Skeletal muscle tissue (tissue), 4 donors: Measurements from ENCODE around the gene NPB. TPM values are rescaled to one million over a fixed set of nuclear protein-coding genes. Genes with fewer than 3 reads are reported as not detected.
"Not testable (repeated sequence)": the region's sequence is repeated elsewhere in the genome, so short reads cannot be mapped to it uniquely, and the experiment has no call there.

Experiments used
- H3K27ac ChIP-seq: one replicate; pipeline ENCODE4 v1.7.0; 2013; ENCODE audit warnings: mild to moderate bottlenecking, low read depth, low read length, inconsistent platforms
- H3K27me3 ChIP-seq, 3 donors: one replicate each; pipeline ENCODE4 v1.7.0; 2013; ENCODE audit warnings: low read length in 3 of 3; ENCODE audit not compliant: control insufficient read depth in 3 of 3, insufficient read depth in 3 of 3
- H3K36me3 ChIP-seq, 3 donors: one replicate each; pipeline ENCODE4 v1.7.0; 2013; ENCODE audit warnings: low read length in 3 of 3; ENCODE audit not compliant: control insufficient read depth in 3 of 3, insufficient read depth in 3 of 3
- H3K4me1 ChIP-seq, 3 donors: one replicate each; pipeline ENCODE4 v1.7.0; 2013; ENCODE audit warnings: low read length in 3 of 3, mild to moderate bottlenecking in 3 of 3; ENCODE audit not compliant: control insufficient read depth in 3 of 3, insufficient read depth in 3 of 3
- H3K4me3 ChIP-seq, 3 donors: one replicate each; pipeline ENCODE4 v1.7.0; 2013; ENCODE audit warnings: low read length in 3 of 3
- H3K9ac ChIP-seq, 3 donors: one replicate each; pipeline ENCODE4 v1.7.0; 2013; ENCODE audit warnings: low read length in 3 of 3, mild to moderate bottlenecking in 3 of 3, moderate library complexity in 2 of 3, low read depth in 1 of 3
- H3K9me3 ChIP-seq, 3 donors: one replicate each; pipeline ENCODE4 v1.7.0; 2013; ENCODE audit warnings: low read length in 3 of 3; ENCODE audit not compliant: control insufficient read depth in 3 of 3
- total RNA-seq: library from RNA; depleted of rRNA; stranded (reverse); fragments of >200 nt; gene quantifications from one replicate; pipeline ENCODE4 v1.2.3, GENCODE V29; 2014
- donor health status: Osteomylitis.

Gene NPB
- total RNA-seq, 1 donor from 2014 or later, result 1.0 TPM

DNA sequence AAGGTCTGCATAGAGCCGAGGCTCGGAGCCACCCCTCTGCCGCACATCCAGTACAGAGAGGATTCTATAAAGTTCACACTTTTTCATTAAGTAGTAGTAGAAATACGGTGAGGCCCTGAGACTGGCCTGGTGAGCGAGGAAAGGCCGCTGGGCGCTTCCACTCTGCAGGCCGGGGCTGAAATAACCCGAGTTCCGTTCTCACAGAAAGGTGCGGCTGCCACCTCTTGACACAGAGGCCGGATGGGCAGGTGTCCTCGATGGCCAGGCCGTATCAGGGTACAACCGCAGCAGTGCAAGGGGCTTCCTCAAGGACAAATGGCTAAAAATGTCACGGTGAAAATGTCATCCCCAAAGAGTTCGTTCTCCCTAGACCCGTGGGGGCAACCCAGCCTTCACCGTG lies 9.9 kb downstream of the NPB start:
- peaks cover 22 to 54% (median 25%) of the 10 kb centered on the region in 3 donors for H3K4me1 ChIP-seq
- peak overlapping the region; percentile 65 for H3K27ac ChIP-seq
- H3K9me3 ChIP-seq, result no peaks in the 10 kb centered on the region
- H3K4me3 ChIP-seq, result peak overlapping the region in 1 of 3 donors; percentile 49
- H3K9ac ChIP-seq, result peak overlapping the region in 1 of 3 donors; percentile 50
- no peaks in the 10 kb centered on the region for H3K27me3 ChIP-seq
- H3K36me3 ChIP-seq, result peaks cover 39 to 41% (median 39%) of the 10 kb centered on the region in 3 donors

DNA sequence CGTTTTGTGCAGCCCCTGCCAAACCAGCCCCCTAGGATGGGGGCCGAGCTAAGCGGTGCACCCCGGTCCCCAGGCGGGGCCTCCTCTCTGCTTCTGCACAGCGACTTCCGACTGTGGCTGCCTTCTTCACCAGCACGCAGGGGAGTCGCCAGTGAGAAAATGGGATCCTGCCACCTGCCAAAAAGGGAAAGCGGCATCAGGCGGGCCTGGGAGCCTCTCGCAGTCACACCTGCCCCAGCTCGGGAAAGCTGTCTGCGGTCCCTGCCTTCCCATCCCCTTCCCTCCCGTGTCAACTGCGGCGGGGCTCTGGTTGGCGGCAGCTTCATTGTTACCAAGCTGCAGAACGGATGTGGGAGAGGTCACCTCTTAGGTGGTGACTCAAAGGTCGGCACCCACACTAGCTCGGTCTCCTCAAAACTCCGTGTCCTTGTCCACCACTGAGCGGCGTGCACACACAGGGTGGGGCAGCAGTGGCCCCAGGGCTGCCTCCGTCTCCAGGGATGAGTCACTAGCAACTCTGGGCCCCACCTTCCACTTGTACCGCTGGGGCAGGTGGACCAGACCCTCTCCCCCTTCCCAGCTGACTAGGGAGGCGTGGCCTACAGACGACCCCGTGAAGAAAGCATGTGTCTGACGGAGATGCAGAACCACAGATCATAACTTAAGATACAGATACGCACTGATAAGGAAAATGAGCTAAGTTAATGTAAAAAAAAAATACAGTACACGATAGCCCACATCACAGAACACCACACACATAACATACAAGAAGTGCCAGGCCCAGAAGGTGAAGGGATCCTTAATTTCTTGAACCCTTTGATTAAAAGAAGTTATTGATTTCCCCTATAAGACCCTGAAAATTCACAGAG lies 10.6 kb downstream of the NPB start:
- Histone ChIP-seq H3K27me3 (no peaks in the 10 kb centered on the region), H3K36me3 (peaks cover 38 to 41% (median 39%) of the 10 kb centered on the region in 3 donors), H3K27ac (no peak overlapping the region), H3K9me3 (no peaks in the 10 kb centered on the region), H3K9ac (no peak overlapping the region), H3K4me3 (no peak overlapping the region), H3K4me1 (peaks cover 23 to 52% (median 24%) of the 10 kb centered on the region in 3 donors)

DNA sequence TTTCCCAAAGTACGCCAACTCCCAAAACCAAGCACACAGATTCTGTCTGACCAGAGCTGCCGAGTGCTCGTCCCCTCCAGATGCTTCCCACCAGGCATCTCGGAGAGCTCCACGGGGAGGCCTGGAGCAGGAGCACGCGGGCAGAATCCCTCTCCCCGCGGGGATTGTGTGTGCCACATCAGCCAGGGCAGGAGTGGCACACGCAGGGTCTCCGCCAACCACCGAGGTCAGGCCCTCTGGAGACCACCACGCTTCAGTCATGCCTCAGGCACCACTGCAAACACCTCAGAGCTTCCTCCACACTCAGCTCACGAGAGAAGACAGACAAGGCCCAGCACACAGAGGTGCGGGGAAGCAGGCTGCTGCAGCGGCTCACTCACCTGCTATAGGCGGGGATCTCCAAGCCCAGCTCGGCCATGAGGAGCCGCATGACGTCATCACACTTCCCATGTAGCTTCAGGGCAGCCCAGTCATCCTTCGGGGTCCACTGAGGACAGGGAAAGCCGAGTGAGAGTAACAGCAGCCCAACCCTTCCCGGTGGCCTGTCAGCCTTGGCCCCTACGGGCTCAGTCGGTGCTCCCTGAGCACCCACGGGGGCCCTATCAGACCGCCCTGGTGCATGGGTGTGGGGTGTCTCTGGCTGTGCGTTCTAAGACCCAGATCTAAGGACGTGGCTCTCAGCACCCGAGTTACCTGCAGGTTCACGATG lies 11.5 kb downstream of the NPB start:
- Histone ChIP-seq H3K4me3 (no peak overlapping the region), H3K9me3 (no peaks in the 10 kb centered on the region), H3K9ac (no peak overlapping the region), H3K4me1 (peaks cover 23 to 51% (median 25%) of the 10 kb centered on the region in 3 donors), H3K27me3 (no peaks in the 10 kb centered on the region), H3K36me3 (peaks cover 36 to 41% (median 39%) of the 10 kb centered on the region in 3 donors), H3K27ac (no peak overlapping the region)

DNA sequence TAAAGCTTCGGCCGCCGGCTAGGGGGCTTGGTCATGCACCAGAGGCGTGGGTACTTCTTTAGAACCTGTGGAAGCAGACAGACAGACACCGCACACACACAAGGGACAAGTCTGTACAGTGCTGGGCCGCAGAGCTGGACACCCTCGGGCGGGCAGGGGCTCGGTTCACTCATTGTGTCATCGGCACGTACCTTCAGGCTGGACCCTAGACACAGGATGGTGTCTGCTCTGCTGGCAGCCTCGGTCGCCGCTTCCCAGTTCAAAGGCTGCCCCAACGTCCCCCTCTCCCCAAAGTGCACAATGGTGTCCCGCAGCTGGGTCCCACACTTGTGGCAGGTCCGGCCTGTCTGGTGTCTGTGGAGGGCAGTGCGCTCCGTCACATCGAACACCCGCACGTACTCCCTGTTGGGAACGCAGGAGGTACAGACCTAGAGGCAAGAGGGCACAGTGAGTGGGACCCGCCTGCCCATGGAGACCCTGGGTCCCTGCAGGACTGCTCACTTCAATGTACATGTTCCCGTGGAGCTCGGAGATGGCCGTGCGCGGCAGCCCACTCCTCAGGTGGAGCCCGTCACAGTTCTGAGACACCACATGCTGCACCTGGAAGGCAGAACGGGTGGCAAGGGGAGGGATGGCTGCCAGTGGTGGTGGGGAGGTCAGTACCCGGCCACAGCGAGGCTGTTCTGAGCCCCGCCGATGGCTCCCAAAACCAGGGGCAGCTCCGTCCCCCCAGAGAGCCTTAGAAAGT lies 12.2 kb downstream of the NPB start:
- Histone ChIP-seq H3K9ac (no peak overlapping the region), H3K9me3 (no peaks in the 10 kb centered on the region), H3K4me1 (peaks cover 29 to 56% (median 31%) of the 10 kb centered on the region in 3 donors), H3K4me3 (no peak overlapping the region), H3K27me3 (no peaks in the 10 kb centered on the region), H3K27ac (no peak overlapping the region), H3K36me3 (peaks cover 38 to 41% (median 41%) of the 10 kb centered on the region in 3 donors)

GRCh38 chr17:81915331-81915730 lies 13.3 kb downstream of the NPB start:
- H3K27me3 ChIP-seq, result no peaks in the 10 kb centered on the region
- H3K9me3 ChIP-seq, result no peaks in the 10 kb centered on the region
- H3K4me3 ChIP-seq, result no peak overlapping the region
- H3K4me1 ChIP-seq, result peaks cover 32 to 56% (median 37%) of the 10 kb centered on the region in 3 donors
- H3K27ac ChIP-seq, result no peak overlapping the region
- peaks cover 44 to 51% (median 49%) of the 10 kb centered on the region in 3 donors for H3K36me3 ChIP-seq
- no peak overlapping the region for H3K9ac ChIP-seq

- Histone ChIP-seq H3K9ac (peak overlapping the region; percentile 14 to 84 (median 53)), H3K9me3 (no peaks in the 10 kb centered on the region), H3K4me3 (peak overlapping the region in 1 of 3 donors; percentile 40), H3K4me1 (peaks cover 36 to 60% (median 42%) of the 10 kb centered on the region in 3 donors), H3K36me3 (peaks cover 49 to 59% (median 56%) of the 10 kb centered on the region in 3 donors), H3K27ac (no peak overlapping the region), H3K27me3 (no peaks in the 10 kb centered on the region)
Observed at GRCh38 chr17:81916234-81917001, 14.4 kb downstream of the NPB start.

DNA sequence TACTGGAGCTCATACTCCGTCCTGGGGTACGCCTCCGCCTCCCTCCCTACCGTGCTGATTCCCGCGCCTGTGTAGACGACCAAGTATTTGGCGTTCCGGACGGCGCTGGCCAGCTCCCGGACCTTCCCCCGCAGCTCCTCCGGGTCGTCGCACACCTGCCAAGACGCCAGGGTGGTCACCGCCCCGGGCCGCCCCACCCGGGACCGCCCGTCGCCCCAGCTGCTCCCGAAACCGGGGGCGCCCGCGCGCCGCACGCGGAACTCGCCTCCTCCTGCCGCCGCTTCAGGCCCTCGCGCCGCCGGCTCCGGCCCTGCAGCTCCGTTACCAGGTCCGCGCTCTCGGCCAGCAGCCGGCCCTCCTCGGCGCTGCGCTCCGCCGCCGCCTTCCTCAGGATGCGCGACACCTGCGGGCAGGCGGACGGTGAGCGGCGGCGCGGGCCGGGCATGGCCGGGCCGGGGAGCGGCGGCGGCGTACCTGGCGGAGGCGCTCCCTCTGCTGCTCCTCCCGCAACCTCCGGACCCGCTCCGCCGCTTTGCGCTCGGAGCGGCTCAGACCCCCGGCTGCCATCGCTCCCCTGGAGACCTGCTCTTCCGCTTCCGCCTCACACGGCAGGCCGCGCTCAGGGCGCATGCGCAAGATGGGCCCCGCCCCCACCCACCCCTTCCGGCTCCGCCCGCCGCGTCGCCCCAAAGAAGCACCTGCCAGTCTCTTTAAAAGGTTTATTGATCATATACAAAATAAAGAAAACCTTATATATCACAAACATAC lies 15.7 kb downstream of the NPB start, which contains the start of gene SIRT7:
SIRT7 (minus strand) TSS at position 612 of the 768 bp plus-strand sequence; CDS start at position 567, 45 bp downstream.
- H3K27ac ChIP-seq, result peak within 1 kb of the TSS; percentile 7
- H3K4me1 ChIP-seq, result peaks cover 47 to 66% (median 51%) of the 10 kb centered on the region in 3 donors
- peak within 1 kb of the TSS; percentile 40 to 79 (median 71) for H3K4me3 ChIP-seq
- no peaks in the 10 kb centered on the region for H3K27me3 ChIP-seq
- peaks cover 48 to 58% (median 56%) of the 10 kb centered on the region in 3 donors for H3K36me3 ChIP-seq
- peak within 1 kb of the TSS; percentile 53 to 84 (median 57) for H3K9ac ChIP-seq
- H3K9me3 ChIP-seq, result no peaks in the 10 kb centered on the region

GRCh38 chr17:81918333-81918669 lies 16.3 kb downstream of the NPB start:
- Histone ChIP-seq H3K4me1 (peaks cover 50 to 70% (median 55%) of the 10 kb centered on the region in 3 donors), H3K27ac (peak overlapping the region; percentile 7), H3K9ac (peak overlapping the region in 1 of 3 donors; percentile 62), H3K36me3 (peaks cover 46 to 54% (median 52%) of the 10 kb centered on the region in 3 donors), H3K4me3 (peak overlapping the region; percentile 38 to 79 (median 71))
- H3K27me3 ChIP-seq, H3K9me3 ChIP-seq: not testable (repeated sequence)
